DND-41 (cell line): Measurements from ENCODE around the gene CLN3.

Source experiments
- CTCF ChIP-seq: IDR thresholded peaks from 2 replicates; pipeline ENCODE4 v1.5.1; 2012; ENCODE audit warnings: borderline replicate concordance, low read length, moderate library complexity, mild to moderate bottlenecking; ENCODE audit not compliant: poor library complexity, severe bottlenecking; ENCODE audit errors: extremely low read depth
- EZH2 ChIP-seq: IDR thresholded peaks from 3 replicates; pipeline ENCODE4 v1.6.1; 2012; ENCODE audit warnings: borderline replicate concordance, low read depth, mild to moderate bottlenecking, moderate library complexity, low read length, inconsistent platforms; ENCODE audit not compliant: severe bottlenecking

GRCh38 chr16:28495098-28495793 is 3.4 kb upstream of the CLN3 start:
- TF ChIP-seq CTCF = no peak
- TF ChIP-seq EZH2 = no peak
